22Rv1 (cell line): ENCODE measurements around the gene UBE3B.

Experiments
- H3K27ac ChIP-seq: fragments of 450-650 bp; 2 replicates; pipeline ENCODE4 v1.5.1; 2017
- CTCF ChIP-seq: fragments of 450-650 bp; IDR thresholded peaks from 2 replicates; pipeline ENCODE4 v1.5.1; 2017; ENCODE audit warnings: mild to moderate bottlenecking
- ZFX ChIP-seq: fragments of 450-650 bp; IDR thresholded peaks from 2 replicates; pipeline ENCODE4 v1.6.1; 2017; ENCODE audit warnings: antibody characterized with exemption, borderline replicate concordance

The UBE3B gene

DNA sequence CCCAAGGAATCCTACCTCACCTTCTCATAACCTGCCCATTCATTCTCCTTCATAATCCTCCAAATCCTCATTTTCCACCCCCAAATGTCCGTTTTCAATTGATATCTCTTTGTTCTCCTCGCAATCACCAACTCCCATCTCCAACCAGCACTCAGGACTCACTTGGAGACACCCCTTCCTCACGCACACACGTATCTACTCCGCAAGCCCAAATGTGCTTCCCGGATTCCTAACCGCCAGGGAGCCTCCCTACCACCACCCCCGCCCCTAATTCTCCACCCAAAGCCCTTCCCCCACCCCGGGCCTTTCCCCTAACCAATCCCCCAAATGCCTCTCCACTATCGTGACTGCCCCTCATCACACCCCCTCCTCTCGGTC is 638 bp upstream of the UBE3B start:
- no peak for TF ChIP-seq CTCF
- TF ChIP-seq ZFX, result no peak
- H3K27ac ChIP-seq, result peak overlapping the region; percentile 78

GRCh38 chr12:109477963-109478315 is 505 bp downstream of the UBE3B start:
- H3K27ac ChIP-seq, result peak overlapping the region; percentile 78
- TF ChIP-seq ZFX, result no peak

- TF ChIP-seq CTCF (no peak), ZFX (no peak)
- no peak overlapping the region for H3K27ac ChIP-seq
These were observed 2.3 kb downstream of the UBE3B start for GRCh38 chr12:109479761-109480160.

DNA sequence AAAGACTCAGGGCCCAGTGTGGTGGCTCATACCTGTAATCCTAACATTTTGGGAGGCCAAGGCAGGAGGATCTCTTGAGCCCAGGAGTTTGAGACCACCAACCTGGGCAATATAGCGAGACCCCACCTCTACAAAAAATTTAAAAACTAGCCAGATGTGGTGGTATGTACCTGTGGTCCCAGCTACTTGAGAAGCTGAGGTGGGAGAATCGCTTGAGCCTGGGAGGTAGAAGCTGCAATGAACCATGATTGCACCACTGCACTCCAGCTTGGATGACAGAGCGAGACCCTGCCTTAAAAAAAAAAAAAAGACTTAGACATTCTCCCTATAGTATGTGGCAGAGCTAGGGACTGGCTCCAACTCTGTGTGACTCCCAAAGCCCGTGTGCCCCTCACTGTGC is 2.9 kb downstream of the UBE3B start:
- TF ChIP-seq ZFX (no peak), CTCF (no peak)
- no peak overlapping the region for H3K27ac ChIP-seq

DNA sequence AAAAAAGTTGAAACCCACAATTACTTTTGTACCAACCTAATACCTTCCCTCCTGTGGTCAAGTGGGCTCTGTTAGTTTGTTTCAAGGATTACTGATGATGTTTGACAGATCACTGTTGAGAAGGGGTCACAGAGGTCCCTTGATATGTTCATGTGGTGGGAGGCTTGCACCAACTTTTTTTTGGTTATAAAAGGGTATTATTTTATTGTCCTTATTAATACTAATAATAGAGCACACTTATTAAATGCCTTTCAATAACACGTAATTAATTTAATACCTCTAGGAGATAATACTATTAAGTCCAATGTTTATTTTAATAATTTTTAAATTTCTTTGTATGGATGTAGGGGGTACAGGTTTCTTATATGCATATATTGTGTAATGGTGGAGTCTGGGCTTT is 4.4 kb downstream of the UBE3B start:
- TF ChIP-seq CTCF (no peak), ZFX (no peak)
- no peak overlapping the region for H3K27ac ChIP-seq

DNA sequence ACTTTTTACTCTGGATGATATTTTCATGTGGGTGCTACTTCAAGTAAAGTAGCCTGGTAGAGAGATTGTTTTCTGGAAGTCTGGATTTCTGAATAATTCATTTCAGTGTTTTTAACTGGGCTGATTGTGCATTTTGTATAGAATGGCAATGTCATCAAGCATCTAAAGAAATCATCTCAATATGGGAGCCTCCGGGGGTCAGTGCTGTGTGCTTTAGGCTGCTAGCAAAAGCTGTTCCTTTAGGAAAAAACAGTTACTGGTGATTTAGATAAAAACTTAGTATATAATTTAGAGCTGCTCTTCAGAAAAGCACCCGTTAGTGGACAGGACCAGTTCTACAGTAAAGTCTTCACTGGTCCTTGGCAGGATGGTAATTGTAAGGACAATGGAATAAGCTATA is 5.1 kb downstream of the UBE3B start:
- H3K27ac ChIP-seq, result no peak overlapping the region
- TF ChIP-seq ZFX (no peak), CTCF (no peak)

DNA sequence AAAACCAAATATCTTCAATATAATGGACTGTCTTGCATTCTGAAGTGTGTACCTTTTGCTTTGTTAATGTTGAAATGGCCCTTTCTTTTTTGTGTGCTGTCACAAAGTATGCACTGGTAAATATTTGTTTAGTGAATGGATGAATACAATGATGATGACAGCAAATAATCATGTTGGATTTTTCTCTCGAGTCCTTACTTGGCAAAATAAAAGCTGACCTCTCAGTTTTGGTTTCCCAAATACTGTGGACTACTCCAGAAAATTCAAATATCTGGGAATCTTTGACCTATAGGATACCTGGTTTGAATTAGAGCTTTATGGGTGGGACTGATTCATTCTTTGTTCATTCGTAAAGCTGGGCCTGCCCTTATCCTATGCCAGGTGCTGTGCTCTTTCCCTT is 5.5 kb downstream of the UBE3B start:
- H3K27ac ChIP-seq, result no peak overlapping the region
- TF ChIP-seq ZFX (no peak), CTCF (no peak)

GRCh38 chr12:109483346-109483745 is 5.9 kb downstream of the UBE3B start:
- TF ChIP-seq CTCF (no peak), ZFX (no peak)
- H3K27ac ChIP-seq, result no peak overlapping the region
